DOHH2 (cell line): Measurements from ENCODE around the gene RNF169.

ENCODE experiments used
- EZH2phosphoT487 ChIP-seq: fragments of 200-600 bp; sonication (generic); IDR thresholded peaks from 2 replicates; pipeline ENCODE4 v1.6.1; 2017; ENCODE audit warnings: borderline replicate concordance, mild to moderate bottlenecking, antibody characterized with exemption, low read length, moderate library complexity, mixed read lengths
- TF ChIP-seq, protein P1 (sequence below): fragments of 200-600 bp; sonication (generic); IDR thresholded peaks from one replicate; pipeline ENCODE4 v1.5.1; 2014; ENCODE audit warnings: antibody characterized with exemption, mild to moderate bottlenecking, low read depth, low read length; ENCODE audit not compliant: poor library complexity, severe bottlenecking

DNA sequence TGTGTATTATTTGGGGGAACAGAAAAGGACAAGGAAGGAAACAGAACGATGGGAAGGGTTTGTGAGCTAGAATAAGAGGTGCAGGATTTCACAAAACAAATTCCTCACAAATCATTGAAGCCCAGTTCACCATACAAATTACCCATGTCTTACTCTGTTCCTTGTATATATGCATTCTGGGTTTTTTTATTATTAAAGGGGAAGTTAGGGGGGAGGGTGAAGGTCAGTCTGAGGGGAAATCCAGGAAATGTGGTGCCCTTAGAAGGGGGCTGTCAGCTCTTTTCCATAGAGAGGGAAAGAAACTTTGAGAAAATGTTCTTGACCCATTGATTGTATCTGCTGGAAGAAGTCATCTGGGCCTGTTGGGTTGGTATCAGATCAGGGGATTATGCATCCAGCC, 90.8 kb downstream of the RNF169 start:
- TF ChIP-seq, protein P1, sequence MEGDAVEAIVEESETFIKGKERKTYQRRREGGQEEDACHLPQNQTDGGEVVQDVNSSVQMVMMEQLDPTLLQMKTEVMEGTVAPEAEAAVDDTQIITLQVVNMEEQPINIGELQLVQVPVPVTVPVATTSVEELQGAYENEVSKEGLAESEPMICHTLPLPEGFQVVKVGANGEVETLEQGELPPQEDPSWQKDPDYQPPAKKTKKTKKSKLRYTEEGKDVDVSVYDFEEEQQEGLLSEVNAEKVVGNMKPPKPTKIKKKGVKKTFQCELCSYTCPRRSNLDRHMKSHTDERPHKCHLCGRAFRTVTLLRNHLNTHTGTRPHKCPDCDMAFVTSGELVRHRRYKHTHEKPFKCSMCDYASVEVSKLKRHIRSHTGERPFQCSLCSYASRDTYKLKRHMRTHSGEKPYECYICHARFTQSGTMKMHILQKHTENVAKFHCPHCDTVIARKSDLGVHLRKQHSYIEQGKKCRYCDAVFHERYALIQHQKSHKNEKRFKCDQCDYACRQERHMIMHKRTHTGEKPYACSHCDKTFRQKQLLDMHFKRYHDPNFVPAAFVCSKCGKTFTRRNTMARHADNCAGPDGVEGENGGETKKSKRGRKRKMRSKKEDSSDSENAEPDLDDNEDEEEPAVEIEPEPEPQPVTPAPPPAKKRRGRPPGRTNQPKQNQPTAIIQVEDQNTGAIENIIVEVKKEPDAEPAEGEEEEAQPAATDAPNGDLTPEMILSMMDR = no peak
- no peak for TF ChIP-seq EZH2phosphoT487
